M059J (cell line): Measurements from ENCODE around the gene KMT2B. TPM values are rescaled to one million over a fixed set of nuclear protein-coding genes. Genes with fewer than 3 reads are reported as not detected.
"Not testable (repeated sequence)": the region's sequence is repeated elsewhere in the genome, so short reads cannot be mapped to it uniquely, and the experiment has no call there.

Source experiments
- DNase-seq: peaks from one replicate; pipeline ENCODE4 v3.0.0-alpha.2; 2012; ENCODE audit warnings: low read depth
- total RNA-seq: library from RNA; depleted of rRNA; stranded (reverse); fragments of >200 nt; shearing (Covaris generic); gene quantifications from 2 replicates; pipeline ENCODE4 v1.2.3, GENCODE V29; 2014; rRNA removed

KMT2B gene, protein sequence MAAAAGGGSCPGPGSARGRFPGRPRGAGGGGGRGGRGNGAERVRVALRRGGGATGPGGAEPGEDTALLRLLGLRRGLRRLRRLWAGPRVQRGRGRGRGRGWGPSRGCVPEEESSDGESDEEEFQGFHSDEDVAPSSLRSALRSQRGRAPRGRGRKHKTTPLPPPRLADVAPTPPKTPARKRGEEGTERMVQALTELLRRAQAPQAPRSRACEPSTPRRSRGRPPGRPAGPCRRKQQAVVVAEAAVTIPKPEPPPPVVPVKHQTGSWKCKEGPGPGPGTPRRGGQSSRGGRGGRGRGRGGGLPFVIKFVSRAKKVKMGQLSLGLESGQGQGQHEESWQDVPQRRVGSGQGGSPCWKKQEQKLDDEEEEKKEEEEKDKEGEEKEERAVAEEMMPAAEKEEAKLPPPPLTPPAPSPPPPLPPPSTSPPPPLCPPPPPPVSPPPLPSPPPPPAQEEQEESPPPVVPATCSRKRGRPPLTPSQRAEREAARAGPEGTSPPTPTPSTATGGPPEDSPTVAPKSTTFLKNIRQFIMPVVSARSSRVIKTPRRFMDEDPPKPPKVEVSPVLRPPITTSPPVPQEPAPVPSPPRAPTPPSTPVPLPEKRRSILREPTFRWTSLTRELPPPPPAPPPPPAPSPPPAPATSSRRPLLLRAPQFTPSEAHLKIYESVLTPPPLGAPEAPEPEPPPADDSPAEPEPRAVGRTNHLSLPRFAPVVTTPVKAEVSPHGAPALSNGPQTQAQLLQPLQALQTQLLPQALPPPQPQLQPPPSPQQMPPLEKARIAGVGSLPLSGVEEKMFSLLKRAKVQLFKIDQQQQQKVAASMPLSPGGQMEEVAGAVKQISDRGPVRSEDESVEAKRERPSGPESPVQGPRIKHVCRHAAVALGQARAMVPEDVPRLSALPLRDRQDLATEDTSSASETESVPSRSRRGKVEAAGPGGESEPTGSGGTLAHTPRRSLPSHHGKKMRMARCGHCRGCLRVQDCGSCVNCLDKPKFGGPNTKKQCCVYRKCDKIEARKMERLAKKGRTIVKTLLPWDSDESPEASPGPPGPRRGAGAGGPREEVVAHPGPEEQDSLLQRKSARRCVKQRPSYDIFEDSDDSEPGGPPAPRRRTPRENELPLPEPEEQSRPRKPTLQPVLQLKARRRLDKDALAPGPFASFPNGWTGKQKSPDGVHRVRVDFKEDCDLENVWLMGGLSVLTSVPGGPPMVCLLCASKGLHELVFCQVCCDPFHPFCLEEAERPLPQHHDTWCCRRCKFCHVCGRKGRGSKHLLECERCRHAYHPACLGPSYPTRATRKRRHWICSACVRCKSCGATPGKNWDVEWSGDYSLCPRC (N-terminal part only)
- 4.9 and 8.8 TPM in 2 replicates for total RNA-seq

DNA sequence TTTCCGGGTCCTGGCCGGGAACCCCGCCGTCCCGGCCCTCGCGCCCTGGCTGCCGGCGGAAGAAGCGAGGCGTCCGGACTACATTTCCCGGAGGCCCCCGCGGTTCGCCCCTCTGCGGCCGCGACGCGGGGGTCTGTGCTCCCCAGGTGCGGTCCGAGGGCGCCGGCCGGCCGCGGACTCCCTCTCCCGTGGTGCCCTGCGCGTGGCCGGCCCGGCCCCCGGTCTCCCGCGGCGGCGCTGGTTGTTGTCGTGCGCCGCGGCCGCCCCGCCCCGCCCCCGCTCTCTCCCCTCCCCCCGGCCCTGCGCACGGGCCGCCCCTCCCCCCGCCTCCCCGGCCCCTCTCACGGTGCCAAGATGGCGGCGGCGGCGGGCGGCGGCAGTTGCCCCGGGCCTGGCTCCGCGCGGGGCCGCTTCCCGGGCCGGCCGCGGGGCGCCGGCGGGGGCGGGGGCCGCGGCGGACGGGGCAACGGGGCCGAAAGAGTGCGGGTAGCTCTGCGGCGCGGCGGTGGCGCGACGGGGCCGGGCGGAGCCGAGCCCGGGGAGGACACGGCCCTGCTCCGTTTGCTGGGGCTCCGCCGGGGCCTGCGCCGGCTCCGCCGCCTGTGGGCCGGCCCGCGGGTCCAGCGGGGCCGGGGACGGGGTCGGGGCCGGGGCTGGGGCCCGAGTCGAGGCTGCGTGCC is at the start of gene KMT2B:
TSS of gene KMT2B (plus strand) at position 339 of the 680 bp plus-strand sequence. CDS start at position 355, 16 bp downstream.
- DNase-seq = no peak

DNA sequence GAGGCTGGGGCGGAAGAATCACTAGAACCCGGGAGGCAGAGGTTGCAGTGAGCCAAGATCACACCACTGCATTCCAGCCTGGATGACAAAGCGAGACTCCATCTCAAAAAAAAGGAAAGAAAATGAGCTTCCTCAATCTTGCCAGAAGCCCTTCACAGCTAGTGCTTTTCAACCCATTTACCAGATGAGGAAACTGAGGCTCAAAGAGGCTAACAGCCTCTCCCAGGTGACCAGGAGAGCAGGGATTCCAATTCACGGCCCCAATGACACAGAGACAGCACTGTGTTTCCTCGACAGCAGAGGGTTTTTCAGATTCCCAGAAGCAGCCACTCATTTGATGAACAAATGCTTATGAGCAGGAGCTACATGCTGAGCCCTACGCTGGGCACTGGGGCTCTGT is 48.2 kb upstream of the KMT2B start:
- DNase-seq = no peak

DNA sequence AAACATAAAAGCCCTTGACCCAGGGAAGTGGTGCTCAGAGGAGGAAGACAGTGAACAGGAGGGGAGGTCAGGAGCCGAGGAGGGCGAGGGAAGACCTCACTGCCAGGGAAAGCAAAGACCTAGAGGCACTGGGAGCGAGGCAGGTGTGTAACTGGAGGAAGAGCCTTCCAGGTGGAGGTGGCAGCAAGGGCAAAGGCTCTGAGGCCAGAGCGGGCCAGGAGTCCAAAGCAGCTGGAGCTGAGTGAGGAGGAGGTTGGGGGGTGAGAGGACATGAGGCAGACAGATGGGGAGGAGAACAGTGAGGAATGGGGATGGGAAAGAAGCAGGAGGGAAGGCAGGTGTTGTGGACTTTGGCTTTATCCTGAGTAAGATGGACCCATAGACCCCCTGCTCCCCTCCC is 47.8 kb upstream of the KMT2B start:
- no peak for DNase-seq

DNA sequence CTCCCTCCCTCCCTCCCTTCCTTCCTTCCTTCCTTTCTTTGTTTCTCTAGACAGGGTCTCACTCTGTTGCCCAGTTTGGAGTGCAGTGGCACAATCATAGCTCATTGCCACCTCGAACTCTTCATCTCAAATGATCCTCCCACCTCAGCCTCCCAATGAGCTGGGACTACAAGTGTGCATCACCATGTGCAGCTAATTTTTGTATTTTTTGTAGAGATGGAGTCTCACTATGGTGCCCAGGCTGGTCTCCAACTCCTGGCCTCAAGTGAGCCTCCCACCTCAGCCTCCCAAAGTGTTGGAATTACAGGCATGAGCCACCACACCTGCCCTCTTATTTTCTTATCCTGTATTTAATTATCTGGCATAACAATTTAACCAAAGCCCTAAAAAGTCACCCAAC is 47.1 kb upstream of the KMT2B start:
- DNase-seq = no peak

DNA sequence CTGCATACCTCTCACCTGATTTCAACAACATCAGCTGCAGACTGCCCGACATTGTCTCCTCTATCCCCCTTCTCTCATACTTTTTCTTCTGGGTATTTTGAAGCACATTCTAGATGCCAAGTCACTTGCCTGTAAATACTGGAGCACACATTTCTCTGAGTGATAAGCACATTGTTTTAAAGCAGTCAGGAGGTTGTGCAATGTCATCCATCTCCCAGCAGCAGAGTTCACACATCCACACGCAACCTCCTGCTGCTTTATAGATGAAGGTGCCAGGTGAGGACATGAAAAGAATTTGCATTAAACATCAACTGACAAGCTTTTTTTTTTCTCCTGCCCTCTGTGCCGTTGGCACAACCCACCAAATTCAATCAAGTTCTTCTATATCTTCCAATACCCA is 46.0 kb upstream of the KMT2B start:
- DNase-seq = no peak

DNA sequence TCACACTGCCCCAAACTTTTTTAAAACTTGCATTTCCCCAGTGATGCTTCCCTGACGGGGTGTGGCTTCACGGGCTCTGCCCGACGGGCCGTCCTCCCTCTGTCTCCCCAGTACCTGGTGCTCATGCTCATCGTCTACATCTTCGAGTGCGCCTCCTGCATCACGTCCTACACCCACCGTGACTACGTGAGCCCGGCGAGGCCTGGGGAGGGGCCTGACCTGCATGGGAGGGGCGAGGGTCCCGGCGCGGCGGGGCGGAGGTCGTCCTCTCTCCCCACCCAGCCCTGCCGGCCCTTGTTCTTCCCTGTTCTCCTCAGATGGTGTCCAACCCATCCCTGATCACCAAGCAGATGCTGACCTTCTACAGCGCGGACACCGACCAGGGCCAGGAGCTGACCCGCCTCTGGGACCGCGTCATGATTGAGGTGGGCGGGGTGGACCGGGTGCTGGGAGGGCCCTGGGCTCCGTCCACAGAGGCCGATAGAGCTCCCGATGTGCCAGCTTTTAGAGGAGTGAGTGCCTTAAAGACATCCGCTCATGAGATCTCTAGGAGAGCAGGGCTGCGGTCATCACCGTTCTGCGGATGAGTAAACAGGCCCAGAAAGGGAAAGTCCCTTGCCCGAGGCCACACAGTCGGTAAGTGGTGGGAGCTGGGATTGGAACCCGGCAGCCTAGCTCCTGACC is 44.5 kb upstream of the KMT2B start:
- DNase-seq = peak; percentile 67

DNA sequence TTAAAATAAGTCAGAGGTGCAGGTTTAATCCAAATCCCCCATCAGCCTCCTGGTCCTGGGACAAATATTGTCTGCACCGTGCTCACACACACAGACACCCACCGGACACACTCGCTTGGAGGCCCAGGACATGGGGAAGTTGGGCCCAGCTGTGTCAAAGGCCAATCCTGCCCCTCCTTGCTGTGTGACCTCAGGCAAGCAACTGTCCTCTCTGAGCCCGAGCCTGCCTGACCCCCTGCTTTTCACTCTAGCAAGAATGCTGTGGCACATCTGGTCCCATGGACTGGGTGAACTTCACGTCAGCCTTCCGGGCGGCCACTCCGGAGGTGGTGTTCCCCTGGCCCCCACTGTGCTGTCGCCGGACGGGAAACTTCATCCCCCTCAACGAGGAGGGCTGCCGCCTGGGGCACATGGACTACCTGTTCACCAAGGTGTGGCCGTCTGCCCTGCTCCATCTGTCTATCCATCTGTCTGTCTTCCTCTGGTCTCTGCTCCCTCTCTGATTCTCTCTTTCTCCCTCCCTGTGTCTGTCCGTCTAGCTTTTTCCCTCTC is 42.1 kb upstream of the KMT2B start:
- no peak for DNase-seq

DNA sequence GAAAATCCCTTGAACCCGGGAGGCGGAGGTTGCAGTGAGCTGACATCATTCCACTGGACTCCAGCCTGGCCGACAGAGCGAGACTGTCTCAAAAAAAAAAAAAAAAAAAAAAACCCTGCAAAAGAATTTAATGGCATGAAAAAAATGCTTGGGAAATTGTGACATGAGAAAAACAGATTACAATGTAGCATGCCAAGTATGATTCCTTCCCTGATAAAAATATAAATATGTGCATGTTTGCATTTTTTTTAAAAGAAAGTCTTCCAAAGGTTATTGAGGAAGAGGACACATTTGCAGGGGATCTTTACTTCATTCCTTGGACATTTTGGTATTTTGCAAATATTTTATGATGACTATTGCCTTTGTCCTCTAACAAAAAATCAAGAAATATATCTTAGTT is 28.0 kb upstream of the KMT2B start:
- no peak for DNase-seq

DNA sequence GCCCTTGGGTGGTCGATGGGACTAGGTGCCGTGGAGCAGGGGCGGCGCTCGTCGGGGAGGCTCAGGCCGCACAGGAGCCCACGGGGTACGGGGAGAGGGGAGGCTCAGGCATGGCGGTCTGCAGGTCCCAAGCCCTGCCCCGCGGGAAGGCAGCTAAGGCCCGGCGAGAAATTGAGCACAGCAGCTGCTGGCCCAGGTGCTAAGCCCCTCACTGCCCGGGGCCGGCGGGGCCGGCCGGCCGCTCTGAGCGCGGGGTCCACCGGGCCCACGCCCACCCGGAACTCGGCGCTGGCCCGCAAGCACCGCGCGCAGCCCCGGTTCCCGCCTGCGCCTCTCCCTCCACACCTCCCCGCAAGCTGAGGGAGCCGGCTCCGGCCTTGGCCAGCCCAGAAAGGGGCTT is 26.7 kb upstream of the KMT2B start:
- DNase-seq = not testable (repeated sequence)

DNA sequence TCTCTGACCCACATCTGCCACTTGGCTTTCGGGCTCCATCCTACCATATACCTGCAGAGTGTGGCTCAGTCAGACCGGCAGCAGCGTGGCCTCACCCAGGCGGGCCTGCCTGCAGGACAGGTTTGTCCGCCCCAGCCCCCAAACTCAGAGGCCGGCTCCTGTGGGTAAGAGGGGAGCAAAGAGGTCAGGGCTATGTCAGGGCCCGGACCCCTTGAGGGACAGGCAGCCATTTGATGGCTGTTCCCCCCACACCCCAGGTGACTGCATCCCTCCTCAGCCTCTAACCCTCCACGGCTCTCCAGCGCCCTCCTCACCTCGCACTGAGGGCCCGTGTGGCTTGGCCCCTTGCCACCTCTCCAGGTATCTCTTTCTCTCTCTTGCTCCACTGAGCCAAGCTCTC is 25.8 kb upstream of the KMT2B start:
- no peak for DNase-seq

DNA sequence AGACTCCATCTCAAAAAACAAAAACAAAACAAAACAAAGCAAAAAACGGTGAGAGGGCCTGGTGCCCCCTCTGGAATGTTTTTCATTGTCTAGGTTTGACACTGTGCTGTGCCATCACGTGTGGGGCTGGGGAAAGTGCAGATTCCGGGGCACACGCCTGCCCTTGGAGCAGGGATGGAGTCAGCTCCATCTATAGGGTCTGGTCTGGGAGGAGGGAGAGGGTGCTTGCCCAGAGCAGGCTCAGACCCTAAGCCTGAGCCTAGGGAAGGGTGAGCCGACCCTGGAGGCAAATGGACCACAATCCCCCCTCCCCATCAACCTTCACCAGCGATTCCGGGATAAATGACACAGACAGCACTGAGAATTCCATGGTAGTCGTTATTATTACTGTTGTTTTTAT is 24.4 kb upstream of the KMT2B start:
- no peak for DNase-seq

DNA sequence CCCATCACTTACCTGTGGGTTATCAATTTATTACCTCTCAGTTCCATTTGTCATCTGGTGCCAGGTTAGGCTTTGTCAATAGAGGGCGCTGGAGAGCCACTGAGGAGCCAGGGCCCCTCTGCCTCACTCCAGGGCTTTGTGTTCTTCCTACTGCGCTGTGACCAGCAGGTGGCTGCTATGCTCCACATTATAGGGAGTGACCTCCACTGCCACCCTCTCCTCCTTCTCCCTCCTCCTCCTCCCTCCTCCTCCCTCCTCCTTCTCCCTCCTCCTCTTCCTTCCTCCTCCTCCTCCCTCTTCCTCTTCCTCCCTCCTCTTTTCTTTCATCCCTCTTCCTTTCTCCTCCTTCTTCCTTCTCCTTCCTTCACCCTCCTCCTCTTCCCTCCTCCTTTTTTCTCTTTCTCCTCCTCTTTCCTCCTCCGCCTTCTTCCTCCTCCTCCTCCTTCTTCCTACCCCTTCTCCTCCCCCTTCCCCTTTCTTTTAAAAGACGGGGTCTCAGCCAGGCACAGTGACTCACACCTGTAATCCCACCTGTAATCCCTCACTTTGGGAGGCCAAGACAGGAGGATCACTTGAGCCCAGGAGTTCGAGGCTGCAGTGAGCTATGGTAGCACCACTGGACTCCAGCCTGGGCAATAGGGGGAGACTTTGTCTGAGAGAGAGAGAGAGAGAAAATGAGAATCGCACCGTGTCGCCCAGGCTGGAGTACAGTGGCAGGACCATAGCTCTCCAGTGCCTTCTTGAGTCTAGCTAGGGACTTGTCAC is 23.8 kb upstream of the KMT2B start:
- DNase-seq = peak; percentile 84

DNA sequence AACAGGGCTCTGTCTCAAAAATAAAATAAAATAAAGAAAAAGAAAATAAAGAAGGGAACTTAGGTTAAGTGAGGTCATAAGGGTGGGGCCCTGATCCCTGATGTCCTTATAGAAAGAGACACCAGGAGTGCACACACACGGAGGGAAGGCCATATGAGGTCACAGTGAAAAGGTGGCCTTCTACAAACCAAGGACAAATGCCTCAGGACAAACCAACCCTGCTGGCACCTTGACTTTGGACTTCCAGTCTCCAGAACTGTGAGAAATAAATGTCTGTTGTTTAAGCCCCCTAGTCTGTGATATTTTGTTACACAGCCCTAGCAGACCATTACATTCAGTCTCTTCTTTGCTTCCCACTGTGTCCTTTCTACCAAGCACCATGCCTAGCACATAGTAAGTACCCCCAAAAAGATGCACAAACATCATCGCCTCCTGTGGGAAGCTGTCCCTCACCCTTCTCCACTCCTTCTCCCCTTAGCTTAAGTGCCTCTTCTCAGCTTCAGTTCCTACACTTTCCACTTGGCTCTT is 21.8 kb upstream of the KMT2B start:
- no peak for DNase-seq

DNA sequence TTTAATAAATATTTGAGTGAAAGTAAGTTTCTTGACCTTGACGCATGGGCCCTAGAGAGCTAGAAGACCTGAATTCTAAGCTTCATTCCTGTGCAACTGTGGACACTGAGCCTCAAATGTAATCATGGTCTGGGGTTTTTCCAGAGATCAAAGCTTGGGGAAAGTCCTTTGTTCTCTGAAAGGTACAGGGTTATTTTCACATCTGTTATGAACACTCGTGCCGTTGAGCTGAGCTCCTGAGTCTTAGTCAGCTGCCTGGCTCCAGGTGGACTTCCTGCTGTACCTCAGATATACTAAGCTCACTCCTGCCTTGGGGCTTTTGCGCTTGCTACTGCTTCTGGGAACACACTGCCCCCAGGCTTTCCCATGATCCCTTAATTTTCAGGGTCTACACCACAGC is 21.0 kb upstream of the KMT2B start:
- DNase-seq = no peak

DNA sequence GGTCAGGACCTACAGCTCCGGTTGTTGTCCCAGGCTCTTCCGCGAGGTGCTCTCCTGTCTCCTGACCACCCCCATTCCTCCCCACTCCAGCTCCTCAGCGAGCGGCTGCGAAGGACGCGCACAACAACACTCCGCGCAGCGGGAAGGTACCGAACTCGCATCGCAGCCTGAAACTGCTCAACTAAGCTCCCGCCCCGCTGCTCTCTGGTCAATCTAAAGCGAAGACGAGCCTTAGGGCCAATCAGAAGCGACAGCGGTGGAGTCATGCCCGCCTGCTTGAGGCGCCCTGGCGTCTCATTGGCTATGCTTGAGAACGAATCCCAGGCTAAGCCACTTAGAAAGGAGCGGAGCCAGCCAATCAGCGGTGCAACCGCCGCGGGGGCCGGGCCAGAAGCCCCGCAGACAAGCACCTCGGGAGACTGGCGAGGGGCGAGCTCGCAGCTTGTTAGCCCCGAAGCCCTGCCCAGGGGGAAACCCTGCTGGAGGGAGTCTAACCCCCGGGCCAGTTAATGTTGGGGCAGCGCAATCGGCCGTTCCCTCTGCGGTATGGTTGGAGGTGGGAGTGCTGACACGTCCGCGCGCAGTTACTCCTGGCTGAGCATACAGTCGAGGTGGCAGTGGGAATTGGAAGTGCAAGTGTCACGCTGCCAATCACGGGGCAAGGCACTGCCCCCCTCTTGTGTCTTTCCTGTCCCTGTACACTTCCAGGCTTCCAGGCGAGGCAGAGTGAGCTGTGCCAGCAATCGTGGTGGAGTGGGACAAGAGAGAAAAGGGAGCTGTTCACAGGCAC is 15.4 kb upstream of the KMT2B start:
- peak; percentile 98 for DNase-seq

DNA sequence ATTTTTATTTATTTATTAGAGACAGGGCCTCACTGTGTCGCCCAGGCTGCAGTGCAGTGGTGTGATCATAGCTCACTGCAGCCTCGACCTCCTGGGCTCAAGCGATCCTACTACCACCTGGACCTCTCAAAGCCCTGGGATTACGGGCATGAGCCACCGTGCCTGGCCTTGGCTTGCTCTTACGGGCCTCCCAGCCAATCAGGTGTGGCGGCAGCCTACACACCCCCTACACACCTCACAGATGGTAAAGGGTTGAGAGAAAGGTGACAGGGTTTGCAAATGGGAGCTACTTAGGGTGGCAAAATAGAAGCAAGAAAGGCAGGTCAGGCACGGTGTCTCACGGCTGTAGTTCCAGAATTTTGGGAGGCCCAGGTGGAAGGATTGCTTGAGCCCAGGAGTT is 14.5 kb upstream of the KMT2B start:
- DNase-seq = no peak

DNA sequence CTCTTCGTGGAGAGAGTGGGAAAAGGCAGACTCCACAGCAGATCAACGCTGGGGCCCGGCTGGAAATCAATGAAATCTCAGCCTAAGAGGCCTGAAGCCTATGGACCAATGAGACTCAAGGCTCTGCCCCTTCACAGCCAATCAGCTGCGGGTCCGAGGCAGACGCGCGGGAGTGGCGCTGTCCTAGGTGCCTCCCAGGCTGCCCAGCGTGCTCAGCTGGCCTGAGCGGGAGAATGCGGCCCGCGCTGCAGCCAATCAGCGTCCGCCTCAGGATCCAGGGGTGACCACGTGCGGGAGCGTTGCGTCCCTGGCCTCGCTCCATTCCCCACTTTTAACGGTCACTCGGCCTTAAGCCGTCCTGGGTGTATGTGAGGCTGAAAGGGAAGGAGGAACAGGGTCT is 13.6 kb upstream of the KMT2B start, which contains the start of gene ZBTB32:
TSS of gene ZBTB32 (plus strand) at position 341 of the 400 bp plus-strand sequence. CDS start 10,069 bp downstream, outside the sequence.
- peak; percentile 37 for DNase-seq

DNA sequence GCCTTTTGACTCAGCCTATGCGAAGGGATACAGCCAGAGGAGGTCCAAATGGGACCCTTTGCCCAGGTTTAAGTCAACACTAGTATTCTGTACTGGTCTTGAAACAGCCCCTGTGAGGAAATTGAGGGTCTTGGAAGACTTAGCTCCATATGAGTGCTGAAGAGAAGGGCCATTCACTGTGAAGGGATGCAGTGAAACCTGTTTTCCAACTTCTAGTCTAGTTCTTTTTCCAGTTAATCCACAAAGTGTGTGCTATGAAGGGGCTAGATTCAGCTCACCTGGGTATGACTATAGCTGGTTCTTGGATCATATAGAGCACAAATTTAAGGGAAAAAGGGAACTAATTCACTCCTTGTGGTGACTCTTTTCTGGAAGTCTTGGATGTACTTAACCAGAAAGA is 9.4 kb upstream of the KMT2B start:
- no peak for DNase-seq
